ENCODE data around the gene PTEN. TPM values are rescaled to one million over a fixed set of nuclear protein-coding genes. Genes with fewer than 3 reads are reported as not detected.

Gene PTEN
- total and polyA plus RNA-seq, 4 donors, result 11.5 to 76.6 (median 37.5) TPM

- peaks cover 0 to 8% (median 5%) of the 10 kb centered on the region in 4 donors for H3K4me1 ChIP-seq (ENCODE audit: control insufficient read depth in 4 of 4, insufficient read depth in 4 of 4, low read length in 3 of 4)
- TF ChIP-seq, protein P1, sequence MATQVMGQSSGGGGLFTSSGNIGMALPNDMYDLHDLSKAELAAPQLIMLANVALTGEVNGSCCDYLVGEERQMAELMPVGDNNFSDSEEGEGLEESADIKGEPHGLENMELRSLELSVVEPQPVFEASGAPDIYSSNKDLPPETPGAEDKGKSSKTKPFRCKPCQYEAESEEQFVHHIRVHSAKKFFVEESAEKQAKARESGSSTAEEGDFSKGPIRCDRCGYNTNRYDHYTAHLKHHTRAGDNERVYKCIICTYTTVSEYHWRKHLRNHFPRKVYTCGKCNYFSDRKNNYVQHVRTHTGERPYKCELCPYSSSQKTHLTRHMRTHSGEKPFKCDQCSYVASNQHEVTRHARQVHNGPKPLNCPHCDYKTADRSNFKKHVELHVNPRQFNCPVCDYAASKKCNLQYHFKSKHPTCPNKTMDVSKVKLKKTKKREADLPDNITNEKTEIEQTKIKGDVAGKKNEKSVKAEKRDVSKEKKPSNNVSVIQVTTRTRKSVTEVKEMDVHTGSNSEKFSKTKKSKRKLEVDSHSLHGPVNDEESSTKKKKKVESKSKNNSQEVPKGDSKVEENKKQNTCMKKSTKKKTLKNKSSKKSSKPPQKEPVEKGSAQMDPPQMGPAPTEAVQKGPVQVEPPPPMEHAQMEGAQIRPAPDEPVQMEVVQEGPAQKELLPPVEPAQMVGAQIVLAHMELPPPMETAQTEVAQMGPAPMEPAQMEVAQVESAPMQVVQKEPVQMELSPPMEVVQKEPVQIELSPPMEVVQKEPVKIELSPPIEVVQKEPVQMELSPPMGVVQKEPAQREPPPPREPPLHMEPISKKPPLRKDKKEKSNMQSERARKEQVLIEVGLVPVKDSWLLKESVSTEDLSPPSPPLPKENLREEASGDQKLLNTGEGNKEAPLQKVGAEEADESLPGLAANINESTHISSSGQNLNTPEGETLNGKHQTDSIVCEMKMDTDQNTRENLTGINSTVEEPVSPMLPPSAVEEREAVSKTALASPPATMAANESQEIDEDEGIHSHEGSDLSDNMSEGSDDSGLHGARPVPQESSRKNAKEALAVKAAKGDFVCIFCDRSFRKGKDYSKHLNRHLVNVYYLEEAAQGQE (IDR thresholded peaks at IDR 0.05), result no peak
- TF ChIP-seq, protein P2, sequence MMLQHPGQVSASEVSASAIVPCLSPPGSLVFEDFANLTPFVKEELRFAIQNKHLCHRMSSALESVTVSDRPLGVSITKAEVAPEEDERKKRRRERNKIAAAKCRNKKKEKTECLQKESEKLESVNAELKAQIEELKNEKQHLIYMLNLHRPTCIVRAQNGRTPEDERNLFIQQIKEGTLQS (IDR thresholded peaks at IDR 0.05), result no peak
- TF ChIP-seq HNF4A (conservative IDR thresholded peaks at IDR 0.05) (no peak), FOXA2 (IDR thresholded peaks at IDR 0.05) (no peak), RXRA (IDR thresholded peaks at IDR 0.05) (no peak), RAD21 (IDR thresholded peaks at IDR 0.05) (no peak), GABPA (IDR thresholded peaks at IDR 0.05 in 1 of 2, conservative IDR thresholded peaks at IDR 0.05 in 1 of 2) (no peak), SP1 (IDR thresholded peaks at IDR 0.05) (no peak), NR2F2 (IDR thresholded peaks at IDR 0.05) (no peak), EGR1 (IDR thresholded peaks at IDR 0.05; ENCODE audit: low read depth in 2 of 2) (no peak), HNF4G (IDR thresholded peaks at IDR 0.05) (no peak), YY1 (IDR thresholded peaks at IDR 0.05) (no peak)
- TF ChIP-seq, protein P3, sequence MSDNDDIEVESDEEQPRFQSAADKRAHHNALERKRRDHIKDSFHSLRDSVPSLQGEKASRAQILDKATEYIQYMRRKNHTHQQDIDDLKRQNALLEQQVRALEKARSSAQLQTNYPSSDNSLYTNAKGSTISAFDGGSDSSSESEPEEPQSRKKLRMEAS (IDR thresholded peaks at IDR 0.05), result no peak
Measured at GRCh38 chr10:87935290-87936141, 72.1 kb downstream of the PTEN start.

GRCh38 chr10:87940210-87940609 is 76.8 kb downstream of the PTEN start:
- Histone ChIP-seq H3K4me3 (ENCODE audit: low read depth in 1 of 3, low read length in 3 of 3) (no peak overlapping the region), H3K36me3 (ENCODE audit: control insufficient read depth in 4 of 4, insufficient read depth in 3 of 4, low read depth in 1 of 4, low read length in 3 of 4) (peaks cover 0 to 6% (median 1%) of the 10 kb centered on the region in 4 donors), H3K9me3 (ENCODE audit: control insufficient read depth in 4 of 4, low read length in 3 of 4) (no peaks in the 10 kb centered on the region), H3K9ac (ENCODE audit: low read depth in 1 of 2, low read length in 2 of 2) (no peak overlapping the region), H3K4me1 (ENCODE audit: control insufficient read depth in 4 of 4, insufficient read depth in 4 of 4, low read length in 3 of 4) (peaks cover 0 to 11% (median 5%) of the 10 kb centered on the region in 4 donors), H3K27me3 (ENCODE audit: control insufficient read depth in 4 of 4, insufficient read depth in 4 of 4, low read length in 3 of 4) (no peaks in the 10 kb centered on the region), H3K27ac (ENCODE audit: low read depth in 1 of 2, low read length in 2 of 2) (no peak overlapping the region)
- WGBS, result 96% methylated on average over 6 of the region's 6 CpGs
- no peak for DNase-seq (ENCODE audit: low spot score)
- TF ChIP-seq, protein P2 (IDR thresholded peaks at IDR 0.05), result no peak
- TF ChIP-seq SP1 (IDR thresholded peaks at IDR 0.05) (no peak), RXRA (IDR thresholded peaks at IDR 0.05) (no peak), JUND (IDR thresholded peaks at IDR 0.05) (no peak), FOXA2 (IDR thresholded peaks at IDR 0.05) (no peak), RAD21 (IDR thresholded peaks at IDR 0.05) (no peak), TAF1 (conservative IDR thresholded peaks at IDR 0.05) (no peak), FOXA1 (IDR thresholded peaks at IDR 0.05) (no peak), HNF4A (conservative IDR thresholded peaks at IDR 0.05) (no peak), YY1 (IDR thresholded peaks at IDR 0.05) (no peak), NR2F2 (IDR thresholded peaks at IDR 0.05) (no peak), GABPA (IDR thresholded peaks at IDR 0.05 in 1 of 2, conservative IDR thresholded peaks at IDR 0.05 in 1 of 2) (no peak), EGR1 (IDR thresholded peaks at IDR 0.05; ENCODE audit: low read depth in 2 of 2) (no peak), HNF4G (IDR thresholded peaks at IDR 0.05) (no peak)
- TF ChIP-seq, protein P1 (IDR thresholded peaks at IDR 0.05), result no peak
- TF ChIP-seq, protein P4, sequence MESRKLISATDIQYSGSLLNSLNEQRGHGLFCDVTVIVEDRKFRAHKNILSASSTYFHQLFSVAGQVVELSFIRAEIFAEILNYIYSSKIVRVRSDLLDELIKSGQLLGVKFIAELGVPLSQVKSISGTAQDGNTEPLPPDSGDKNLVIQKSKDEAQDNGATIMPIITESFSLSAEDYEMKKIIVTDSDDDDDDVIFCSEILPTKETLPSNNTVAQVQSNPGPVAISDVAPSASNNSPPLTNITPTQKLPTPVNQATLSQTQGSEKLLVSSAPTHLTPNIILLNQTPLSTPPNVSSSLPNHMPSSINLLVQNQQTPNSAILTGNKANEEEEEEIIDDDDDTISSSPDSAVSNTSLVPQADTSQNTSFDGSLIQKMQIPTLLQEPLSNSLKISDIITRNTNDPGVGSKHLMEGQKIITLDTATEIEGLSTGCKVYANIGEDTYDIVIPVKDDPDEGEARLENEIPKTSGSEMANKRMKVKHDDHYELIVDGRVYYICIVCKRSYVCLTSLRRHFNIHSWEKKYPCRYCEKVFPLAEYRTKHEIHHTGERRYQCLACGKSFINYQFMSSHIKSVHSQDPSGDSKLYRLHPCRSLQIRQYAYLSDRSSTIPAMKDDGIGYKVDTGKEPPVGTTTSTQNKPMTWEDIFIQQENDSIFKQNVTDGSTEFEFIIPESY (IDR thresholded peaks at IDR 0.05), result no peak
- TF ChIP-seq, protein P3 (IDR thresholded peaks at IDR 0.05), result no peak

More at GRCh38 chr10:87935290-87936141, 72.1 kb downstream of the PTEN start:
- Histone ChIP-seq H3K9me3 (ENCODE audit: control insufficient read depth in 4 of 4, low read length in 3 of 4) (no peaks in the 10 kb centered on the region), H3K27ac (ENCODE audit: low read depth in 1 of 2, low read length in 2 of 2) (no peak overlapping the region), H3K27me3 (ENCODE audit: control insufficient read depth in 4 of 4, insufficient read depth in 4 of 4, low read length in 3 of 4) (no peaks in the 10 kb centered on the region), H3K4me3 (ENCODE audit: low read depth in 1 of 3, low read length in 3 of 3) (no peak overlapping the region), H3K9ac (ENCODE audit: low read depth in 1 of 2, low read length in 2 of 2) (no peak overlapping the region), H3K36me3 (ENCODE audit: control insufficient read depth in 4 of 4, insufficient read depth in 3 of 4, low read depth in 1 of 4, low read length in 3 of 4) (peaks cover 0 to 5% (median 1%) of the 10 kb centered on the region in 4 donors)
- WGBS, result 83% methylated on average over 3 of the region's 3 CpGs
- no peak for DNase-seq (ENCODE audit: low spot score)
